Activated T-cell treated with anti-CD3 and anti-CD28 coated beads, Interleukin-2, amount 50 U/mL, for 48 hours (primary cell): ENCODE data around the gene PAX3.
"Not testable (repeated sequence)": the region's sequence is repeated elsewhere in the genome, so short reads cannot be mapped to it uniquely, and the experiment has no call there.

Source experiments
- DNase-seq, 2 experiments: peaks; one replicate each; pipeline ENCODE4 v3.0.0-alpha.2; 2020

PAX3 gene

GRCh38 chr2:222208010-222208690 lies 90.6 kb downstream of the PAX3 start:
- DNase-seq, result no peak

GRCh38 chr2:222205136-222205535 lies 93.7 kb downstream of the PAX3 start:
- DNase-seq, result no peak

DNA sequence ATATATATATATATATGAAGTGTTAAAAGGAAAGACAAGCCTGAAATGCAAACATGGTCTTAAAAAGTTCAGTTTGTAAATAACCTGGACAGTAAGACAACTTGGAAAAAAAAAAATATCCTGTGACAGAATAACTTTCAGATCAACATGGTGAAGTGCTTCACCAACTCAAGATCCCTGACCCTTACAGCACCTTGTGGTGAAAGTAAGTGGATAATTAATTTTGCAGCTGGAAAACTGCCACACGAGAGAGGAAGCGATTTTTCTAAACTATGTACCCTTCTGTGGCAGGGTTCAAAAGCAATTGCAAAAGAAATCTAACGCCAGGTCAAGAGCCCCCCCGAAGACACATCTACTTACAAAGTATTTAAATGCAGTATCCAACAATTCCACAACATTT lies 95.8 kb downstream of the PAX3 start:
- DNase-seq, result no peak

DNA sequence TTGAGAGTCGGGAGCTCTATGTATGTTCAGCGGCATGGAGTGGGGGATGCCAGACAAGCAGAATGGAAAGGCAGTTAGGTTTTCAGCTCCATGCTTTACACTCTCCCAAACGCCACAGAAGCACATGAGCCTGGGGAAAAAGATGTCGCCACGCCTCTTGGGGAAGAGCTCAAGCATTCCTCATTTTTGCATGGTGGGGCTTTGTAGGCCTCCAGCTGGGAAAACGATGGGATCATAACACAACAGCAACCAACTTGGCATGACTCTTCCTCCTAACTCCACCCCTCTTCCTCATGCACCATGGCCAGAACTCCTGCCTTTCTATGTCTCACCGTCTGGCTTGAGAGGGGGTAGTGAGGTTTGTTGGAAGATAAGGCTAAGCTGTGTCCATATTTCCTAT lies 102.6 kb downstream of the PAX3 start:
- no peak for DNase-seq

DNA sequence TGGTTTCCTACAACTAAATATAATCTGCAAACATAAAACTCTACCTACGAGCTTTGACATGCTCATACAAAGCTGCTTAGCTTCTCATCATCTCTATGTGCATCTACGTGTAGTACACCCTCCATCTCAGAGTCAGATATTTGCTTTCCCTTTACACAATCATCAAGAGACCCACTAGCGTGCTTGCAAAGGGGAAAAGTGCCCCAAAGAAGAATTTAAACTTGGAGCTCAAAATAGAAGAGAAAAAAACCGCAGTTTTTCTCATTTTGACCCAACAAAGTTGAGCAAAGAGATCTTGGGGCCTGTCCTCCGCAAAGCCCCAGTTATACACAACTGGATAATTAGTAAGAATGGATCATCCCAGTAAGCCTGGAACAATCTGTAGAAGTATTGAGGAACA lies 104.1 kb downstream of the PAX3 start:
- no peak for DNase-seq

DNA sequence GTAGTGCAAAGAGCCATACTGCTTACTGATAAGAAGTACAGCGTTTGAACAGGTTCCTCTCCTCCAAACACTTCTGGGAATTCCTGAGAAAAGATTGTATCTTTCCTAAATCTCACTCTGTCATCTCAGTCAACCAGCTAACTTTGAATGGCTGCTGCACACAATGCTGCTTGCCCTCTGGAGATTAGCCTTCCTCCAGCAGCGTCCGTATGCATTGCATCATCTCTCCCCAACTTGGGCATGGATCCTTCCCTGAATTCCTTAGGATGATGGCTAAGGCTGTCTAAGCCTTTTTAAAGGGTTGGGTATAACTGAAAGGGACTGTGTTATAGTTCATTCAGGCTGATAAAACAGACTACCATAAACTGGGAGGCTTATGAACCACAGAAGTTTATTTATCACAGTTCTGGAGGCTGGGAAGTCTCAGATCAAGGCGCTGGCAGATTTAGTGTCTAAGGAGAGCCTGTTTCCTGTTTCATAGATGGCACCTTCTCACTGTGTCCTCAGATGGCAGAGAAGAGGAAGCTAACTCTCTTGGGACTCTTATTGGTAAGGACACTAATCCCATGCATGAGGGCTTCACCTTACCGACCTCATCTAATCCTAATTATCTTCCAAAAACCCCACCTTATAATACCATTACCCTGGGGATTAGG lies 105.3 kb downstream of the PAX3 start:
- DNase-seq, result no peak

- DNase-seq, result no peak
Measured at GRCh38 chr2:222180619-222181018, 118.2 kb downstream of the PAX3 start.

DNA sequence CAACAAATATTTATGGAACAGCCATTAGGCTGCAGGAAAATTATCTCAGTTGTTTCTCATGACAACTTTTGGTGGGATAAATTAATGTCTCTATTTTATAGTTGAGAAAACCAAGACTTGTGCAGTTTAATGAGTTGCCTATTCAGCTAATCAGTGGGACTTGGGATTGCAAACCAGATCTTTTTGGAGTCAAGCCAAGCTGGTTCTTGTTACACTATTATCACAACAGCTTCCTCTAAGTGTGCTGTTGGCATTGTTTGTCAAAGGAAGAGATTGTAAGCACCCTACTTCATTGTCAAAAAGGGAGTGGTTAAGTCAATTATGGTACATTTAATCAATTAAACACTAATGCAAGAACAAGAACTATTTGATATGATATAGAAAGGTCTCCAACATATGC lies 119.2 kb downstream of the PAX3 start:
- DNase-seq, result no peak

GRCh38 chr2:222178450-222178849 lies 120.3 kb downstream of the PAX3 start:
- no peak for DNase-seq

GRCh38 chr2:222176890-222177289 lies 121.9 kb downstream of the PAX3 start:
- DNase-seq, result no peak

GRCh38 chr2:222174450-222174849 lies 124.3 kb downstream of the PAX3 start:
- no peak for DNase-seq

DNA sequence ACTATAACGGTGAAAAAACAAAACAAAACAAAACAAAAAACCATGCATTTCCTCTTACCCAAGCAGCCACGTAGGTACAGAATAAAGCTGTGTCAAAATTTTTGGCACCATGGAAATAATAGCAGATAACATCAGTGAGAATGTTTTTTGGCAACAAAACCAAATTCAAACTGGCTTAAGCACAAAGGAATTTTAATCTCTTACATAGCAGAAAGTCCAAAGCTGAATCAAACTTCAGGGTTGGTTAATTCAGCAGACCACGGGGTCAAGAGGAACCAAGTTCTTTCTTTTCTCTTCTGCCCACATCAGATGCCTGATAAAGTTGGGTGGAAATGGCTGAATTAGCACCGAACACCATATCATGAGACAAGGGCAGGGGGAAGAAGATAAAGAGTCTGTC lies 129.5 kb downstream of the PAX3 start:
- DNase-seq, result no peak

DNA sequence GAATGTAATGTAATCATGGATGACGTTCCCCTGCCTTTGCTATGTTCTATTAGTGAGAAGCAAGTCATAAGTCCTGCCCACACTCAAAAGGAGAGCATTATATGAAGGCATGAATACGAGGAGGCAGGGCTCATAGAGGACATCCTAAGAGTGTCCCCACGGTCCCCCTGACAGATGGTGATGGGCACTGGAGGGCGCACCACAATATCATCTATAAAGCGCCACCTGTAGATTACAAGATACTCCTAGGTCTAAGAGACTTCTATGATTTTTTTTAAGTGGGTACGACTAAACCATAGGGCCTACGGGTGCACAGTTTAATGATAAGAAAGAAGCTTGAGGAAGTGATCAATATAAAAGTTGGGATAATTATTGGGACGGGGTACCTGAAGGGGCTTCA lies 131.0 kb downstream of the PAX3 start:
- no peak for DNase-seq

DNA sequence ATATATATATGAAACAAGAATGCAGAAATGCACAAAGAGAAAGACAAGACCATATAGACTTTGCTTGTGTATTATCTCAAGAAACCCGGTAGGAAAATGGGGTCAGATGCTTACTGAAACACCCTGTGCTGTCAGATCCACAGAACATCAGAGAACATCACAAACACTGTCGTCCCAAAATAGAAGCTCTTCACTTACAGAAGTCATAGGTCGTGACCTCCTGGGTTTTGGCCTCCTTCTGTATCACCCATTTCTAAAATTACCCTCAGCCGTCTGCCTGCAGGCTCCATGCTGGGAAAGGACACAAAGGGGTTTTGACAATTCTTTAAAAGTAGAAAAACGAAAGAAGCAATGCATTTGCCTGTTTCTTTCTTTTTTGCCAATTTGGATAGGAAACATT lies 137.9 kb downstream of the PAX3 start:
- DNase-seq, result no peak

DNA sequence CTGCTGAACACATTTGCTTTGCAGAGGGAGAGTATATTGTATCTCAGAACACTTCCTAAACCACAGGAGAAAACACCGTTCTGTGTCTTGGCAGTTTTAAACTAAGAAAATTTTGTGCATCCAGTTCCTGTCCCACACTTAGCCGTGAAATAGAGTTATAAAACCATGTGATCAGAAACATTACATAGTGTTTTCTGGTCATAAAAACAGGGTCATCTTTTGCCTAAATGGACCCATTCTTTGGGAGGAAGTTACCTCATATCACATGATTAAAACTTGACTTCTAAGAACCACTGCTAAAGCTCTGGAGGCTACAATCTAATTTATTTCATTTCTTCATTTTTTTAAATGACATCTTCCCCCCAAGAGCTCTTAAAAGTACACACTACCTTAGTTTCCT lies 138.7 kb downstream of the PAX3 start:
- DNase-seq, result no peak

DNA sequence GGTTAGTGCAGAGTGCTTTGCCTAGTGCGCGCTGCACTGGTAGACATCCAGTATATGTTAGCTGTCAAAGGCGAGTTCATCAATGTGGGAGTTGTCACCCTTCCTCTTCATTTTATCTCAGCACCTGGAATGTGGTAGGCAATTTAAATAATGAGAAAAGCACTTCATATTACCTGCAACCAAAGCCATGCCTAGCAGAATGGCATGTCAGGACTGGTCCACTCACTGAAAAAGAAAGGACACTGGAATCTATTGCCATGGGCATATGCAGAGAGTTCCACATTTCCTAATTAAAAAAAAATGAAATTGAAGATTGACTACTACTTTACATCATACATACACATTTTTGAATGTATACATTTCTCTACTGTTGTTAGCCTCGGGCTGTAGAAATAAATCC lies 139.6 kb downstream of the PAX3 start:
- DNase-seq, result no peak

DNA sequence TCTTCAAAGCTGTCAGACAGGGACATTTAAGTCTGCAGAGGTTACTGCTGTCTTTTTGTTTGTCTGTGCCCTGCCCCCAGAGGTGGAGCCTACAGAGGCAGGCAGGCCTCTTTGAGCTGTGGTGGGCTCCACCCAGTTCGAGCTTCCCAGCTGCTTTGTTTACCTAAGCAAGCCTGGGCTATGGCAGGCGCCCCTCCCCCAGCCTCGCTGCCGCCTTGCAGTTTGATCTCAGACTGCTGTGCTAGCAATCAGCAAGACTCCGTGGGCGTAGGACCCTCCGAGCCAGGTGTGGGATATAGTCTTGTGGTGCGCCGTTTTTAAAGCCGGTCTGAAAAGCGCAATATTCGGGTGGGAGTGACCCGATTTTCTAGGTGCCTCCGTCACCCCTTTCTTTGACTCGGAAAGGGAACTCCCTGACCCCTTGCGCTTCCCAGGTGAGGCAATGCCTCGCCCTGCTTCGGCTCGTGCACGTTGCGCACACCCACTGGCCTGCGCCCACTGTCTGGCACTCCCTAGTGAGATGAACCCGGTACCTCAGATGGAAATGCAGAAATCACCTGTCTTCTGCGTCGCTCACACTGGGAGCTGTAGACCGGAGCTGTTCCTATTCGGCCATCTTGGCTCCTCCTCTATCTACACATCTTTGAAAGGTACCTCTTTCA lies 143.7 kb downstream of the PAX3 start:
- not testable (repeated sequence) for DNase-seq
